GM10847 (cell line): ENCODE data around the gene PPARD.

ENCODE experiments used
- POLR2A ChIP-seq: IDR thresholded peaks from 2 replicates; pipeline ENCODE4 v1.6.1; 2011; ENCODE audit not compliant: insufficient read length; ENCODE audit errors: extremely low read depth

PPARD gene

DNA sequence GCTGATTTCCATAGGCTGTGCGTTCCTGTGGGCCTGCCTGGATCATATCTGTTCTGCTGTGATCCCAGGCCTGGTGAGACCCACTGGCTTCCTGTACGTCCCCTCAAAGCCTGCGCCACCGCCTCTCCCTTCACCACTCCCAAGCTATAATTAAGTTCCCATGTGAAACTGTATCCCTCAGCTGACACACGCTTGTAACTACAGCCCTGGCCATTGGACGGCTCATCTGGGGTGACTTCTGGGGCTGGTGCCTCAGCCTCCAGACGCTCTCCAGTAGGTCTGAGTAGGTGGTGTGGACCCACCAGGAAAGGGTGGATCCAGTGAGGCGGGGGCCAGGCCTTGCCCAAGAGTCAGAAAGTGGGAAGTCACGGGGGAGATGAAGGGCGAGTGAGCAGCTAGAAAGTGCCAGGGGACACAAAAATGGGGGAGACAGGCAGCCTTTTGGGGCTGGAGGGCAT is 21.0 kb downstream of the PPARD start:
- TF ChIP-seq POLR2A = no peak

DNA sequence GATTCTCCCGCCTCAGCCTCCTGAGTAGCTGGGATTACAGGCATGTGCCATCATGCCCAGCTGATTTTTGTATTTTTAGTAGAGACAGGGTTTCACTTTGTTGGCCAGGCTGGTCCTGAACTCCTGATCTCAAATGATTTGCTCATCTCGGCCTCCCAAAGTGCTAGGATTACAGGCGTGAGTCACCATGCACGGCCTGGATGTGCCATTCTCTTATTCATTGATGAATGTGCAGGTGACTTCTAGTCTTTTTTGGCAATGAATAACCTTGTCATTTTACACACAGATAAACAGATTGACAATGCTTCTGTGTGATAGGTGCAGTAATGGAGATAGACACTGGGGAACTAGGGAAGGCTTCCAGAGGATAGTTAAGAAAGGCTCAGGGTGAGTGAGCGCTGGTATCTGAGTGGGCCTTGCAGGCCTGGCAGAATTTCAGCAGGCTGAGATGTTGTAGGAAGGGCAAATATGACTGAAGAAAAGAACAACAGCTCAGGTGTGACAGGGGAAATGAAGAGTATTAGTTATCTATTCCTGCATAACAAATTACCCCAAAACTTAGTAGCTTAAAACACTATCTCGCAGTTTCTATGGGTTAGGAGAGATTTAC is 23.3 kb downstream of the PPARD start:
- no peak for TF ChIP-seq POLR2A

GRCh38 chr6:35366204-35366596 is 23.8 kb downstream of the PPARD start:
- no peak for TF ChIP-seq POLR2A

- TF ChIP-seq POLR2A = no peak
These were observed 25.3 kb downstream of the PPARD start for GRCh38 chr6:35367646-35368037.

DNA sequence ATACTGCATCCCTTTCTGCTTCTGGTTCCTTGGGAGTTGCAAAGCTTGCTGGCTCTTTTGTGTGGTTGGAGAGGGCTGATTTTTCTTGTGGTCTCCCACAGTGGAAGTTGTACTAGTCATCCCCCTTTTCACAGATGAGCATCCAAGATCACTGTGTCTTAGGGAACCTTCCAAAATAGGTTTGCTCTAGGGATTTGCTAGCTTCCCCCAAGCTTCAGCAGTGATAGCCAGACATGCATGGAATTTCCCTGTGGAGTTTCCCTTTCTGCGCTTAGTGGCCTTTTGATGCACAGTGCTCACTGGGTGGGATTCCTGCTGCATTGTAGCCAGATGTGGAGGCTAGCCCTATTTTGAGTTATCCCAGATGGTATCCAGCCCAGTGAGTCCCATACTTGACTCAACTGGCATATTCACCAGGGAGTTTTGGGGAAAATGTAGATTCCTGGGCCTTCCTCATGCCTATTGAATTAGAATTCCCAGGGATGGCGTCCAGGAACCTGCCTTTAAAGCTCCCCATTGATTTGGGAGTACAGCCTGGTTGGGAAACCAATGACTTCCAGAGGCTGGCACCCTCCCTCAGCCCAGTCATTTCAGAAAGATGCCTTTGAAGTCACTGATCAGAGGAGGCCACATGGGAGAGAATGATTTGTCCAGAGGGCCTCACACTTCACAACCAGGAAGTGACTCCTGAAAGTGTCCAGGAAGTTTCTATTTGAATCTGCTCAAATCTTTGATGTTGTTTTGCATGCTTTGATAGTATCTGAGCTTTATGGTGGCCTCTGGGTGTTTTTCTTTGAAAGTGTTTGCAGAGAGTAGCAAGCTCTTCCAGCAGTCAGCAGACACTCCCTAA is 25.9 kb downstream of the PPARD start:
- TF ChIP-seq POLR2A = no peak

DNA sequence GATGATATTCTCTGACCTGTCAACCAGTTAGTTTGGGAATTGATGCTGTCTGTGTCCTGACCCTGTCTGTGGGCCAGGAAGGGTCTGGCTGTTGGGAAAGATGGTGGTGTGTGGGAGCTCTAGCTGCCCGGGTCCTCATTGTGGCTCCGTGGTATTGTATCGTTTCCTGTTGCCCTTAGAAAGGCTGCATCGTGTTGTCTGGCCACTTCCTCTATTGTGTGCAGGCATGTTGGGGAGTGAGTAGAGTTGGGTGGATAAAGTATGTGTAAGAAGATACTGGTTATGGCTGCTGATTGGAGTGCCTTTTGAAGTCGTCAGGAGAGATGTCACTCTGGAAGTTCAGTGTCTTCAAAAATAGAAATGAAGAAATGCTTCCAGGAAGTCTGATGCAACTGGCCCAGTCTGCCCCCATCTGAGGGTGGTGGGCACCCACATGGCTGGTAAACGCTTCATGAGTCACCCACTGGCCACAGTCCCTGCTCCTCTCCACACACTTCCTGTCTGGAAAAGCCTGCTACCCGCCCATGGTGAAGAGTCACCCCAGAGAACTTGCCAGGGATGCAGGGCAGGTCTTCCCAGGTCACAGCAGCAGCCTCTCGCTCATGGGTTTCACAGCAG is 27.9 kb downstream of the PPARD start:
- no peak for TF ChIP-seq POLR2A

GRCh38 chr6:35370785-35371493 is 28.6 kb downstream of the PPARD start:
- TF ChIP-seq POLR2A = no peak

DNA sequence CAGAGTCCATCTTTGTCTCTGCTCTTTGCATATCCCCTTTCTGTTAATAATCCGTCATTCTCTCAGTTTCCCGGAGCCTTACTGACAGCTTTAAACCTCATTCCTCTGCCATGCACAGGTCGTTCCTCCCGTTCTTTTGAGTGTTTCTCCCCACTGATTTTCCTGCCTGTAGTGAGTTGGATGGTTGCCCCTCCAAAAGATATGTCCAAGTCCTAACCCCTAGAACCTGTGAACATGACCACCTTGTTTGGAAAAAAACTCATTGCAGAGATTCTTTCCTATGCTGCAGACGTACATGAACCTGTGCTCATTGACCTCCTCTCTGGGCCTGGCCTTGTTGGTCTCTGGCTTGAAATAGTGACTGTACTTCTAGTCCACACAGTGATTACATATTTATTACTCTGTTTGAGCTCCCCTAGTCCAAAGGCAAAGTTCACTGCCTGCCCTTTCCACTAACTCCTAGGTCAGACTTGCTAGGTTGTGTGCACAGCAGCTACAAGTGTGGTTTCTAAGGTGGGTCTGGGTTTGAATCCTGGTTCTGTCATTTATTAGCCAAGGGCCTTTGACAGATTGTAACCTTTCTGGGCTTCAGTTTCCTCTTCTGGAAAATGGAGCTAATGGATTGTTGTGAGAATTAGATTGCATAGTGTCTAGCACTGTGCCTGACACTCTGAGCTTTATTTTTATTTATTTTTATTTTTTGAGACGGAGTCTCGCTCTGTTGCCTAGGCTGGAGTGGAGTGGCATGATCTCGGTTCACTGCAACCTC is 29.3 kb downstream of the PPARD start:
- TF ChIP-seq POLR2A = no peak

DNA sequence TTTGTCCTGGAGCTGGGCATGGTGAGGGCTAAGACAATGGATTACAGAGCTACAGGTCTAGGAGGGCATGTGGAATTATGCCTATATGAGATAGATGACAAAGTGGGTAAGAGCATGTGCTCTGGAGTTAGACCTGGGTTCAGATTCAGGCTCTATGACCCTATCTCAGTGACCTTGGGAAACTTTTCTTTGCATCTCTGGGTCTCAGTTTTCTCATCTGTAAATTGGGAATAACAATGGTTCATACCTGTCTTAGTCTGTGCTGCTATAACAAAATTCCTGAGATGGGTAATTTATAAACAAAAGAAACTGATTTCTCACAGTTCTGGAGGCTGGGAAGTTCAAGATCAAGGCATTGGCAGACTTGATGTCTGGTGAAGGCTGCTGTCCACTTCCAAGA is 30.3 kb downstream of the PPARD start:
- no peak for TF ChIP-seq POLR2A

DNA sequence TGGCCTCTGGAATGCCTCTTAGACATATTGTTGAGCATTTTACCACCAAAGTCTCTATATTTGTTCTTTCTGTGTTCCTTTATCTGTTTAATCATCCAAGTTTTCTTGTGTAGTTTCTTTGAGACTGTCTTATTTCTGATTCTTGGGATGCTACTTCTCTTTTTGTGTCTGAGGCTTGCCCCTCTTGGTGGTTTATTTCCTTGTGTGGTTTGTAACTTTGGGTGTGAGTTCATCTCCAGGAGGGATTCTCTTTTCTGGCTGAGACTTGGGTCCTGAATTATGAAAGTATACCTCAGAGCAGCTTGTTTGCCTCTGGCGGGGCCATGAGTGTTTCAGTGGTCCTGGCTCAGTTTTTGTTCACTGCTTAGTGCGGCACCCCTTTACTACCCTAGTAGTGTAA is 33.9 kb downstream of the PPARD start:
- no peak for TF ChIP-seq POLR2A

- TF ChIP-seq POLR2A = no peak
These were observed 34.6 kb downstream of the PPARD start for GRCh38 chr6:35377002-35377401.

GRCh38 chr6:35378261-35378660 is 35.9 kb downstream of the PPARD start:
- TF ChIP-seq POLR2A = no peak

GRCh38 chr6:35381132-35381531 is 38.8 kb downstream of the PPARD start:
- no peak for TF ChIP-seq POLR2A

GRCh38 chr6:35382015-35382414 is 39.7 kb downstream of the PPARD start:
- TF ChIP-seq POLR2A = no peak
